Thyroid gland (tissue), 4 donors: ENCODE measurements around the gene RPUSD4. TPM values are rescaled to one million over a fixed set of nuclear protein-coding genes. Genes with fewer than 3 reads are reported as not detected.
A peak's percentile ranks its signal among the peaks of the same experiment; 100 is the strongest.

Experiments
- DNase-seq, 2 donors: peaks; one replicate each; pipeline ENCODE4 v3.0.0-alpha.2; 2019
- H3K27ac ChIP-seq, 3 donors: fragments of 200-600 bp; sonication (generic); 1 replicate in 2 of 3; 2 replicates in 1 of 3; pipeline ENCODE4 v1.5.1; 2016 to 2019; ENCODE audit warnings: mild to moderate bottlenecking in 1 of 3, moderate library complexity in 1 of 3
- H3K27me3 ChIP-seq: fragments of 200-600 bp; sonication (generic); one replicate; pipeline ENCODE4 v1.5.1; 2019
- H3K36me3 ChIP-seq, 2 donors: fragments of 200-600 bp; sonication (generic); one replicate each; pipeline ENCODE4 v1.5.1; 2016 to 2019
- H3K4me1 ChIP-seq, 2 donors: fragments of 200-600 bp; sonication (generic); one replicate each; pipeline ENCODE4 v1.5.1; 2017 to 2019
- H3K4me3 ChIP-seq, 3 donors: fragments of 200-600 bp; sonication (generic); replicated peaks in 1 of 3; 1 replicate in 2 of 3; 2 replicates in 1 of 3; pipeline ENCODE4 v1.5.1; 2016; ENCODE audit warnings: mild to moderate bottlenecking in 1 of 3
- H3K9me3 ChIP-seq: fragments of 200-600 bp; sonication (generic); one replicate; pipeline ENCODE4 v1.5.1; 2017
- CTCF ChIP-seq, 6 experiments: fragments of 200-600 bp in 3 of 6; fragments of 450-650 bp in 3 of 6; sonication (generic) in 3 of 6; IDR thresholded peaks; one replicate each; pipeline ENCODE4 v1.5.1; 2016 to 2019; ENCODE audit warnings: antibody characterized with exemption in 6 of 6, mild to moderate bottlenecking in 2 of 6, inconsistent platforms in 1 of 6, moderate library complexity in 1 of 6
- POLR2A ChIP-seq, 2 donors: fragments of 450-650 bp; IDR thresholded peaks; one replicate each; pipeline ENCODE4 v1.6.1; 2017; ENCODE audit warnings: antibody characterized with exemption in 2 of 2, mild to moderate bottlenecking in 2 of 2, moderate library complexity in 1 of 2
- WGBS, 2 donors: methylation state at CpG; one replicate each; pipeline ENCODE4 v1.1.5; 2017; 5-methylcytosine and 5-hydroxymethylcytosine counted together
- intact Hi-C: fragments of 100-400 bp; cut with DNase I; formaldehyde crosslinking; loops from one replicate; pipeline ENCODE4 v1.15.1; 2023
- total RNA-seq, 4 donors: library from RNA; depleted of rRNA; stranded (reverse); fragments of >200 nt; gene quantifications; one replicate each; pipeline ENCODE4 v1.2.3, GENCODE V29; 2016

The RPUSD4 gene
- total RNA-seq, 4 donors from 2014 or later: 10.5 to 17.6 (median 14.6) TPM

GRCh38 chr11:126202646-126203359 is 8.6 kb downstream of the RPUSD4 start:
- Histone ChIP-seq H3K4me3 (no peak overlapping the region), H3K9me3 (no peaks in the 10 kb centered on the region), H3K27me3 (no peaks in the 10 kb centered on the region), H3K4me1 (no peaks in the 10 kb centered on the region), H3K27ac (no peak overlapping the region), H3K36me3 (peaks cover 37 to 40% of the 10 kb centered on the region in 2 donors)
- intact Hi-C loops: no loop called here
- DNase-seq: no peak
- WGBS, 2 donors: 91 to 97% methylated on average over 8 of the region's 8 CpGs
- no peak for TF ChIP-seq POLR2A (IDR thresholded peaks at IDR 0.05)
- TF ChIP-seq CTCF (IDR thresholded peaks at IDR 0.05): no peak

DNA sequence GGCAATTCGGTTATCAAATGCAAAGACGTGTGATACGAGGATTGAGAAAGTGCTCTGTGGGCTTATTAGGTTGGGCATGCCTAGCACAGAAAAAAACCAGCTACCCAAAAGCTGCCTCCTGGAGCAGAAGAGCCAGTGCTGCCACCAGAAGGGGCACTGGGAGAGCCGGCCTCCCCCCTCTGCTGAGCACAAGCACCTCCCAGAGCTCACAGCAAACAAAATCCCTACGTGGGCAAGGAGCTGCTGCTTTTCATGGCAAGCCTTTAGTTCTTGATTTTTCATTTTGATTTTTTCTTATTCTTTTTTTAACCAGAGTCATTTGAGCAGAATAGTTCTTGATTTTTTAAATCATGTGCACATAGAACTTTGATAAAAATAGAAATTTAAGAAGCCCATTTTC is 12.8 kb downstream of the RPUSD4 start:
- H3K4me3 ChIP-seq: no peak overlapping the region
- intact Hi-C loops: no loop called here
- no peaks in the 10 kb centered on the region for H3K27me3 ChIP-seq
- 93 to 96% methylated on average over 5 of the region's 5 CpGs for WGBS, 2 donors
- no peak for DNase-seq
- H3K4me1 ChIP-seq: peaks cover 0 to 4% of the 10 kb centered on the region in 2 donors
- no peak overlapping the region for H3K27ac ChIP-seq
- peaks cover 26 to 30% of the 10 kb centered on the region in 2 donors for H3K36me3 ChIP-seq
- TF ChIP-seq CTCF (IDR thresholded peaks at IDR 0.05): no peak
- TF ChIP-seq POLR2A (IDR thresholded peaks at IDR 0.05): no peak
- H3K9me3 ChIP-seq: no peaks in the 10 kb centered on the region

DNA sequence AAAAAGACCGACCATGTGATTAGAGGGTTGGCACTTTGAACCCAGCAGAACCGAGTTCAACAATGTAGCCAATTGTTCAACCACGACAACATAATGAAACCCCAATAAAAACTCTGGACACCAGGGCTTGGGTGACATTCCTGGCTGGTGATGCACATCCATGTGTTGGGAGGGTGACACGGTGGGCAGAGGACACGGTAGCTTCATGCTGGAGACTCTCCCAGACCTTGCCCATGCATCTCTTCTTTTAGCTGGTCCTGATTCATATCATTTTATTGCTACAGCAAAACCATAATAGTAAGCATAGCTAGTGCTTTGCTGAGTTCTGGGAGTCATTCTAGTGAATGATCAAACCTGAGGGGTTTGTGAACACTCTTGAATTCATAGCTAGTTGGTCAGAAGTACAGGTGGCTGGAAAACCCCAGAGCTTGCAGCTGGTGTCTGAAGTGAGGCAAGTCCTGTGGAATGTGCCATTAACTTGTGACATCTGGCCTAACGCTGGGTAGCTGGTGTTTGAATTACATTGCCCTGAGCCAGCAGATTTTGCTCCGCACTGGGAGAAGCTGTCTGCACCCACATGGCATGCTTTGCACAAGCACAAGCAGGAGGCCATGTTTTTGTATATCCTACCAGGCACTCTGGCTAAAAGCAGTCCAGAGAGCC is 14.0 kb downstream of the RPUSD4 start:
- TF ChIP-seq POLR2A (IDR thresholded peaks at IDR 0.05) (no peak), CTCF (IDR thresholded peaks at IDR 0.05) (no peak)
- no peak for DNase-seq
- Histone ChIP-seq H3K9me3 (no peaks in the 10 kb centered on the region), H3K36me3 (peaks cover 14 to 17% of the 10 kb centered on the region in 2 donors), H3K4me1 (peaks cover 0 to 4% of the 10 kb centered on the region in 2 donors), H3K27me3 (no peaks in the 10 kb centered on the region), H3K27ac (no peak overlapping the region), H3K4me3 (no peak overlapping the region)
- WGBS, 2 donors: 91 to 92% methylated on average over 6 to 7 of the region's 7 CpGs
- intact Hi-C loops: loop anchor here (2.0 kb wide), 1 partner anchor 275 kb away; no protein-coding TSS in a partner anchor

- H3K9me3 ChIP-seq: no peaks in the 10 kb centered on the region
- no peaks in the 10 kb centered on the region for H3K27me3 ChIP-seq
- intact Hi-C loops: no loop called here
- no peak overlapping the region for H3K27ac ChIP-seq
- WGBS, 2 donors: 95 to 96% methylated on average over 3 of the region's 3 CpGs
- H3K4me3 ChIP-seq: no peak overlapping the region
- DNase-seq: no peak
- peaks cover 0 to 7% of the 10 kb centered on the region in 2 donors for H3K36me3 ChIP-seq
- H3K4me1 ChIP-seq: peaks cover 0 to 4% of the 10 kb centered on the region in 2 donors
- TF ChIP-seq POLR2A (IDR thresholded peaks at IDR 0.05) (no peak), CTCF (IDR thresholded peaks at IDR 0.05) (no peak)
These were observed 16.3 kb downstream of the RPUSD4 start for GRCh38 chr11:126195119-126195518.

DNA sequence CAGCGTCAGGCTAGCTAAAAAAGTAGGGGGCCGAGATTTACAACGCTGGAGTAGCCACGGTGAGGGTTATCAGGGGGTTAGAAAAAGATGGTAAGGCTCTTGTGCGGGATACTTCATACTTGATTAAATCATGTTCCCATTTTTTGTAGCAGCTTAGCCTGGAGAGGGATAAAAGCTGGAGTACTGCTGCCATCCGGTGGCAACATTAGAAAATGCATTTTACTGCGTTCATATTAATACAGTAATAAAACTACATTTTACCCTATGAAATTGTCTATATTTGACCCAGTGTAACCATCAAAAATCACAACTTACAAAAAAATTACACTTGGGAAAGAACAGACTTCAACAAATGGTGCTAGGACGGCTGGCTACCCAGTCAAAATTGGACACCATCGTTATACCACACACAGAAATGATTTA is 17.3 kb downstream of the RPUSD4 start:
- Histone ChIP-seq H3K36me3 (peaks cover 0 to 7% of the 10 kb centered on the region in 2 donors), H3K27ac (no peak overlapping the region), H3K27me3 (no peaks in the 10 kb centered on the region), H3K4me3 (no peak overlapping the region), H3K4me1 (peaks cover 0 to 4% of the 10 kb centered on the region in 2 donors), H3K9me3 (no peaks in the 10 kb centered on the region)
- peak; percentile 47 to 50 for DNase-seq
- WGBS, 2 donors: 31 to 37% methylated on average over 9 of the region's 9 CpGs
- no peak for TF ChIP-seq POLR2A (IDR thresholded peaks at IDR 0.05)
- peak in 5 of 6 experiments; percentile 60 to 90 (median 73) for TF ChIP-seq CTCF (IDR thresholded peaks at IDR 0.05)
- intact Hi-C loops: loop anchor here (5.0 kb wide), 1 partner anchor 252 kb away; no protein-coding TSS in a partner anchor
